GM18858 (cell line): ENCODE measurements around the gene TTC12.

Experiments
- ATAC-seq: cut with Tn5 transposase; IDR thresholded peaks from one replicate; pipeline ENCODE4 v1.9.1; 2021; ENCODE audit not compliant: unreplicated experiment

Gene TTC12

GRCh38 chr11:113370634-113371033, 56.3 kb downstream of the TTC12 start:
- ATAC-seq: no peak

DNA sequence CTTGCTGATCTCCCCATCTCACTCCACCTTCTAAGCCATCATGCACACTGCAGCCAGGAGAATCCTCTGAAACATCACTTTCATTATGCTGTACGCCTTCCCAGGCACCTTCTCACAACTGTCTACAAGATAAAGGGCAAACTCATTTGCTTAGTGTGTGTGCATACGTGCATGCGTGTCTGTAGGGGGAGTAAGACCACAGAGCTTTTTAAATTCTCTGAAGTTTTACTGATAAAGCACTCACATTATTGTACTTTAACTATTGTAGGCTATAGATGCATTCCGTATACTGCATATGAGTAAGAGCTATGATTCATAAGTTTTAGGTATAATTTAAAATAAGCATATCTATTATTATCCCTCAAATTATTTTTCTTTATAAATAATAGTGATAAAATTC, 57.9 kb downstream of the TTC12 start:
- no peak for ATAC-seq

DNA sequence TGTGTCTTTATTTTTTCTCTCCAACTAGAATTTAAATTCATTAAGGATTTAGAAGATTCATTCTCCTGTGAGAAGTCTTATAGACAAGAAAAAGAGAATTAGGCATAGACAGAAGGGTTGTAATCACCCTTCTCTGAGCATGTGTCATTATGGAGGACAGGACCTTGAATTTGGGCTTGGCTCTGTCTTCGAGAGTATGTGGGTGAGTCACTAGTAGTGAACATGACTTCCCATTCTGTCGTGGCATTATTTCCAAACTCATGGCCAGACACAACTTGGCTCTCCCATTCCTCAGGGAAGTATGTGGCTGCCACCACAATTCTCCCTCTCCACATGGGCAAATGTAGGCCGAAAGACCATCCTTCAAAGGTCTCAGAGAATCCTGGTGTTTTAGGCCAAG, 58.9 kb downstream of the TTC12 start:
- ATAC-seq: no peak

DNA sequence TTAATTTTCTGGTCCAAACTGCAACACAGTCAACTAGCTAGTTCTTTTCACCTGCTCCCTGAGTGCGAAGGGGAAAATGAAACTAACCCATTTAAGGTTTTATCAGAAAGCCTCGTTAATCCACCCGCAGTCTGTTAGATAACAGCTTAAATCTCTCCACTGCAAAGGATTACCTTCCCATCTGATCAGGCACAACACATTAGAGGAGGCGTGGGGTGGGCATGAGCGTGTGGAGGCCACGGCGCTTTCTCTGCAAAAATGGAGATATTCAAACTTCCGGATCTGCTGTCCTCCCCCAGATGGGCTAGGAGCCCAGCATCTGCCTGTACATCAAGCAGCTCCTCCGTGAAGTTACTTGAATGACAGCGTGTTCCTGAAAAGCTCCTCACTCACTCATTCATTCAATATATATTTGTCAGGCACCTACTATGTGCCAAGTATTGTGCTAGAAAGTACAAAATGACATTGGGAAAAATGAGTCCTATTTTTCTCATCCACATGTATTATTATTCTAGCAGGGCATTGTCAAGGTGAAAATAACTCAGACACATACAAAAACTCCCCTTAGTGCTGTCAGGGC, 59.7 kb downstream of the TTC12 start:
- no peak for ATAC-seq

DNA sequence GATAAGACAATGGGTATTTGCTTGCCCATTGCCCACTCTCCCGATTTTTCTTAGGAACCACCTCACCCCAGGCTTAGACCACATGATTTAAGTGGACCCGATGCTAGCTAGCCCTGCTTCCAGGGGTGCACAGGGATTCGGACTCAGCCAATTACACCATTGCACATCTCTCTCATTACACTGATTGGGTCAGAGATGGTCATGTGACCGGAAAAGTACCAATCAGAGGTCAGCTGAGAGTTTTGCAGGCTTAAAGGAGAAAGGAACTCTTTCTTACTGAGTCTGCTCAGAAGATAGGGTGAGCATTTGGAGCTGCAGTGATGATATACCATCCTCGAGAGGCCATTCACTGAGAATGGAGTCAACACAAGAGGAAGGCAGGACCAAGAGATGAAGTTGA, 61.0 kb downstream of the TTC12 start:
- ATAC-seq: no peak

DNA sequence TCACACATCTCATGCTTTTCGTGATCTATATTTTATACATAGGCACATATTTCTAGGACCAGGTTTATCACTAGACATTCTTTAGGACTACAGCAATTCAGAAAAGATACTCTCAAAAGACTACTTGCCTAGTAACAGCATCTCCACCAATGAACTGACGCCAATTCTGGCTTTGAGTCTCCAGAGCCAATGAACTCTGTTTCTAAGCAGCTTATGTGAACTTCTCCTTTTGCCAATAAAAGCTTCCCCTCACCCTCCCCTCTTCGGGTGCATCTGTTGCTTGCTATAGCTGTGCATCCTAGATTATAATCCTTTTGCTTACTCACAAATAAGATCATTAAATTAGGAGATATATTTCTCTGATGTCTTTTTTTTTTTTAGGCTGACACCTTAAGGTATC, 61.8 kb downstream of the TTC12 start:
- ATAC-seq: no peak

- no peak for ATAC-seq
Measured at GRCh38 chr11:113377681-113378412, 63.5 kb downstream of the TTC12 start.

DNA sequence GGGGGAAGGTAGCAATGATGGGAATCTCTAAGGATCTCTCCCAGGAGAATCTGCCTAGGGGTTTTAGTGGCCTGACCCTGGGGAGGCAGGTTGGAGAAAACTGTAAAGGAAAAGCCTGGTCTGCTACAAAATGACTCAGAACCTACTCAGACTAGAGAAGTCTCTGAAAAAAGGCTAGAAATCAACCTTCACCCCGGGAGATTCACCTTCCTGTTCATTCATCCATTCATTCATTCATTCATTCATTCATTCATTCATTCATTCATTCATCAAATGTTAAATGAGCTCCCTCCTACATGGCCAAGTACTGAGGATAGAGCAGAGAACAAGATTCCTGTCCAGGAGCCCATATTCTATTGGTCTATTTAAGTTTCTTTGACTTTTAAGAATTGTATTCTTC, 64.3 kb downstream of the TTC12 start:
- no peak for ATAC-seq

DNA sequence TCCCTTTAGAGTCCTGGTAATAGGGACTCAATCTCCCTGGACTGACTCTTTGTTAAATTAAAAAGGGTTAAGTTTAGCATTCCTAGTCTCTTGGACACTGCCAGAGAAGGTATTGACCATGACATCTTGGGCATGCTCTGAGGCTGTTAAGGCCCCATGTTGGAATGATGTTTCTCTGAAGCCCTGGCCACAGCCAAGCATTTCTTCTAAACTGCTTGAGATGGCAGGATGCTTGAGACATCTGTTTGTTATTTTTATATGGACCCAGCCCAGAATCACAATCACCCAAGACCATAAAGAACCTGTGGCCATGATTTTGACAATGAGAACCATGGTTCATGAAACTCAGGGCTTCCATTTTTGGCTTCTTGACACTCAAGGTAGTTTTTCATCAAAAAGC, 67.7 kb downstream of the TTC12 start:
- no peak for ATAC-seq

GRCh38 chr11:113384551-113384950, 70.2 kb downstream of the TTC12 start:
- ATAC-seq: no peak

GRCh38 chr11:113385749-113386148, 71.4 kb downstream of the TTC12 start:
- no peak for ATAC-seq

GRCh38 chr11:113386866-113387265, 72.5 kb downstream of the TTC12 start:
- ATAC-seq: no peak

- ATAC-seq: no peak
Measured at GRCh38 chr11:113387605-113388211, 73.3 kb downstream of the TTC12 start, which contains the start of gene ANKK1. ANKK1 (plus strand) TSS chr11:113387779; CDS start chr11:113387885, 106 bp downstream.

GRCh38 chr11:113389272-113389671, 74.9 kb downstream of the TTC12 start:
- no peak for ATAC-seq

- ATAC-seq: no peak
Measured at GRCh38 chr11:113392236-113392921, 78.0 kb downstream of the TTC12 start.

DNA sequence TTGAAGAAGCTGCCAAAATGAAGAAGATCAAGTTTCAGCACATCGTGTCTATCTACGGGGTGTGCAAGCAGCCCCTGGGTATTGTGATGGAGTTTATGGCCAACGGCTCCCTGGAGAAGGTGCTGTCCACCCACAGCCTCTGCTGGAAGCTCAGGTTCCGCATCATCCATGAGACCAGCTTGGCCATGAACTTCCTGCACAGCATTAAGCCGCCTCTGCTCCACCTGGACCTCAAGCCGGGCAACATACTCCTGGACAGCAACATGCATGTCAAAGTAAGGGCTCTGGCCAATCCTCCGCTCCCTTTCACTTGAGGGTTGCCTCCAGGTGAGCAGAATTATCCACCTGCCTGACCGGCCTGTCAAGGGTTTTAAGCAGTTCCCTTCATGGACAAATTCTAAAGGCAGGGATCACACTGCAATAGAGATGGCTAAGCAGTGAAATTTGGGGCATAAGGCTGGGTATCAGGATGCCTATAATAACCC, 79.2 kb downstream of the TTC12 start:
- ATAC-seq: no peak

DNA sequence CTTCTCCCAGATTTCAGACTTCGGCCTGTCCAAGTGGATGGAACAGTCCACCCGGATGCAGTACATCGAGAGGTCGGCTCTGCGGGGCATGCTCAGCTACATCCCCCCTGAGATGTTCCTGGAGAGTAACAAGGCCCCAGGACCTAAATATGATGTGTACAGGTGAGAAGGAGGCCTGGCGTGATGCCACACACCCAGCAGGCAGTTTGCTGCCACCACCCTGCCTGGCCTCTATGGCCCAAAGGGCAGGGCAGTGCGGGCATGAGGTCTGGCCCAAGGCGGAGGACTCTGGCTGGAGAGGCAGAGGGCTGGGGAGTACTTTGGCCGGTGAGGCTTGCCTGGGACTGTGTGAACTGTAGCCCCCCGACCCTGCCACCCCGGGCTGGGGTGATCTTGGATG, 80.5 kb downstream of the TTC12 start:
- ATAC-seq: no peak

DNA sequence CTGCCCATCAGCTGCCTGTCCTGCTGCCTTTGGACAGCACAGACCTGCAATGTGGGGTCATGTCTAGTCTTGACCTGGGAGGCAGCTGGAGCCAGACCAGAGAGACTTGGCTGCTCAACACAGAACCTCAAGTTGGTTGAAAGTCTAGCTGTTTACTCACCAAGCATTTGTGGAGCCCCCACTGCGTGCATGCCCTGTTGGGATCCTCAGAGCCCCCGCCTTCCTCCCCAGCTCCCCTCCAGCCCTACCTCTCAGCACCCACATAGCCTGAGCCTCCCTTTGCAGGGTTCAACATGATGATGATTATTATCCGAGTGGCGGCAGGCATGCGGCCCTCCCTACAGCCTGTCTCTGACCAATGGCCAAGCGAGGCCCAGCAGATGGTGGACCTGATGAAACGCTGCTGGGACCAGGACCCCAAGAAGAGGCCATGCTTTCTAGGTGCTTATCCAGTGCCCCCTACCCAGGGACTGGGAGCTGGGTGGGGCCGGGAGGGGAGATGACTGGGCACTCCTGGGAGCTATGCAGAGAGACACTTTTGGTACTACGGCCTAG, 81.5 kb downstream of the TTC12 start:
- no peak for ATAC-seq

- ATAC-seq: no peak
Measured at GRCh38 chr11:113396690-113397089, 82.3 kb downstream of the TTC12 start.

DNA sequence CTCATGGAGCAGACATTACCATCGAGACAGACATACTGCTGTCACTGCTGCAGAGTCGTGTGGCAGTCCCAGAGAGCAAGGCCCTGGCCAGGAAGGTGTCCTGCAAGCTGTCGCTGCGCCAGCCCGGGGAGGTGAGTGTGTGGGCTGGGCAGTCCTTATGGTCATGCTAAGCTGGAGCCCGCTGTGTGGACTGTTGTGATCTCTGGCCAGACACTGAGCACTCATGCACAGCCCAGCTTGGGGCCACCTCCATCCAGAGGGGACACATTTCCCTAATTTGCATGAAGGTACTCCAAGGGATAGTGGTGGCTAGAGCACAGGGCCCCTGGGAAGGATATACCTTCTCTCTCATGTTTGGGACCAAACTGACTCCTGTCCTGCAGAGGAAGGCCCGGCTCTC, 82.8 kb downstream of the TTC12 start:
- ATAC-seq: no peak

DNA sequence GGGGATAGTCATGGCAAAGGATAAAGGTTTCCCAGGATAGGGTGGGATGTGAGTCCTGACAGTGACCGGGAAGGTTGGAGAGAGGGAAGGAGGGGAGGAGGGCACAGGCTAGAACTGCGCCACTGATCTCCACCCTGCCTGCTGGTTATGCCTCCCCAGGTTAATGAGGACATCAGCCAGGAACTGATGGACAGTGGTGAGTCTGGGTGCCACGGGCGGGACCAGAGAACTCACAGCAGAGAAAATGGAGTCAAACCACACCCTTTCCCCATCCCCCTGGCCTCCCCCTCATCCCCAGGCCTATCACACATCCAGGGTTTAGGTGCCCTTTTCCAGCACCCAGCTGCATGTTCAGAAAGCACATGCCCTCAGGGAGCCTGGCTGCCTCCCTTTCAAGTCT, 83.4 kb downstream of the TTC12 start:
- ATAC-seq: no peak
